GM12878 (cell line): ENCODE data around the gene NDUFV2. TPM values are rescaled to one million over a fixed set of nuclear protein-coding genes. Genes with fewer than 3 reads are reported as not detected.

Experiments
- ATF3 ChIP-seq: IDR thresholded peaks from 2 replicates; pipeline ENCODE4 v1.6.1; 2011; ENCODE audit warnings: low read depth, mild to moderate bottlenecking, low read length, moderate library complexity, borderline replicate concordance; ENCODE audit errors: extremely low read depth
- ATF7 ChIP-seq: fragments of 450-650 bp; IDR thresholded peaks from 2 replicates; pipeline ENCODE4 v1.6.1; 2016; ENCODE audit warnings: low read depth, mild to moderate bottlenecking
- CEBPB ChIP-seq, 2 experiments: fragments of 150-350 bp in 1 of 2; IDR thresholded peaks; 2 replicates each; pipeline ENCODE4 v1.6.1; 2012 to 2014; ENCODE audit warnings: low read depth in 2 of 2, low read length in 2 of 2, borderline replicate concordance in 1 of 2, inconsistent platforms in 1 of 2
- CHD1 ChIP-seq: IDR thresholded peaks from 2 replicates; pipeline ENCODE4 v1.6.1; 2012; ENCODE audit warnings: low read depth, low read length, improper control_type of control experiment
- ESRRA ChIP-seq: IDR thresholded peaks from 2 replicates; pipeline ENCODE4 v1.6.1; 2012; ENCODE audit warnings: mild to moderate bottlenecking, low read length, improper control_type of control experiment
- ETV6 ChIP-seq, 2 experiments: fragments of 450-650 bp in 1 of 2; IDR thresholded peaks in 1 of 2; conservative IDR thresholded peaks in 1 of 2; 2 replicates each; pipeline ENCODE4 v1.6.1; 2014; ENCODE audit warnings: antibody characterized with exemption in 1 of 2, borderline replicate concordance in 1 of 2, low read depth in 1 of 2, mild to moderate bottlenecking in 1 of 2, moderate library complexity in 1 of 2
- EZH2 ChIP-seq: IDR thresholded peaks from 2 replicates; pipeline ENCODE4 v1.6.1; 2012; ENCODE audit warnings: low read depth, mild to moderate bottlenecking, control low read depth, inconsistent platforms, low read length, borderline replicate concordance; ENCODE audit not compliant: control insufficient read depth
- FOXK2 ChIP-seq: fragments of 450-650 bp; IDR thresholded peaks from 2 replicates; pipeline ENCODE4 v1.6.1; 2017; ENCODE audit warnings: mild to moderate bottlenecking, moderate library complexity
- HDAC2 ChIP-seq: fragments of 200-600 bp; sonication (generic); IDR thresholded peaks from 2 replicates; pipeline ENCODE4 v1.6.1; 2017
- IKZF2 ChIP-seq, 2 experiments: fragments of 450-650 bp; IDR thresholded peaks; 2 replicates each; pipeline ENCODE4 v1.6.1; 2017; ENCODE audit warnings: mild to moderate bottlenecking in 2 of 2, moderate library complexity in 2 of 2
- KLF5 ChIP-seq: fragments of 450-650 bp; IDR thresholded peaks from 2 replicates; pipeline ENCODE4 v1.6.1; 2014; ENCODE audit warnings: mild to moderate bottlenecking; ENCODE audit not compliant: partially characterized antibody
- PAX5 ChIP-seq: IDR thresholded peaks from 2 replicates; pipeline ENCODE4 v1.6.1; 2011; ENCODE audit warnings: low read depth, low read length, borderline replicate concordance
- POLR2AphosphoS2 ChIP-seq: IDR thresholded peaks from 2 replicates; pipeline ENCODE4 v1.6.1; 2011; ENCODE audit warnings: low read depth, mild to moderate bottlenecking, low read length, improper control_type of control experiment, moderate library complexity
- PRDM15 ChIP-seq: fragments of 450-650 bp; formaldehyde crosslinking; IDR thresholded peaks from 2 replicates; pipeline ENCODE4 v1.4.0; 2020; ENCODE audit warnings: mild to moderate bottlenecking, moderate library complexity
- RBBP5 ChIP-seq: fragments of 200-600 bp; sonication (generic); conservative IDR thresholded peaks from 2 replicates; pipeline ENCODE4 v1.6.1; 2016
- RELB ChIP-seq: fragments of 450-650 bp; IDR thresholded peaks from 2 replicates; pipeline ENCODE4 v1.6.1; 2017; ENCODE audit warnings: low read depth, mild to moderate bottlenecking, moderate library complexity
- REST ChIP-seq: IDR thresholded peaks from 2 replicates; pipeline ENCODE4 v1.6.1; 2012; ENCODE audit warnings: mild to moderate bottlenecking, low read depth, low read length
- SIX5 ChIP-seq: IDR thresholded peaks from 2 replicates; pipeline ENCODE4 v1.6.1; 2011; ENCODE audit warnings: mild to moderate bottlenecking, low read depth, low read length, moderate library complexity; ENCODE audit not compliant: severe bottlenecking
- SREBF2 ChIP-seq: IDR thresholded peaks from 2 replicates; pipeline ENCODE4 v1.6.1; 2012; ENCODE audit warnings: mild to moderate bottlenecking, low read length
- STAT3 ChIP-seq: IDR thresholded peaks from 2 replicates; pipeline ENCODE4 v1.6.1; 2011; ENCODE audit warnings: low read depth, low read length, improper control_type of control experiment
- TARDBP ChIP-seq: IDR thresholded peaks from 2 replicates; pipeline ENCODE4 v1.6.1; 2016; ENCODE audit warnings: borderline replicate concordance
- YBX1 ChIP-seq: fragments of 450-650 bp; IDR thresholded peaks from 2 replicates; pipeline ENCODE4 v1.6.1; 2016; ENCODE audit warnings: antibody characterized with exemption
- ZNF384 ChIP-seq: IDR thresholded peaks from 2 replicates; pipeline ENCODE4 v1.6.1; 2012; ENCODE audit warnings: low read depth, mild to moderate bottlenecking, low read length, improper control_type of control experiment, borderline replicate concordance
- polyA plus RNA-seq, 11 experiments: library from polyadenylated mRNA; depleted of rRNA in 4 of 11; unstranded in 6 of 11; stranded (reverse) in 5 of 11; fragments of >200 nt; fragmentation: Nextera tagmentation in 4 of 11; fragmentation: Illumina TruSeq in 1 of 11; extraction: Ambion mirVana in 4 of 11; extraction: Trizol in 1 of 11; gene quantifications; 1 replicate in 1 of 11; 2 replicates in 10 of 11; pipeline versions ENCODE4 v1.2.1 to v1.2.3, GENCODE V29; 2011 to 2016; ENCODE audit warnings: inconsistent platforms in 2 of 11, missing spikeins in 2 of 11, low read depth in 1 of 11
- total RNA-seq, 4 experiments: library from RNA; depleted of rRNA in 3 of 4; stranded (reverse); fragments of >200 nt in 3 of 4; fragmentation: Illumina TruSeq in 1 of 4; extraction: Trizol in 1 of 4; gene quantifications; 2 replicates each; pipeline versions ENCODE4 v1.2.1 to v1.2.3, GENCODE V29; 2013 to 2021

Gene NDUFV2
- total and polyA plus RNA-seq, 10 of the 15 experiments (the other 5 are each of a cell fraction or from before 2014, with no cell fraction given), result 236 to 590 (median 321) TPM

- TF ChIP-seq SREBF2 (no peak), CEBPB (IDR thresholded peaks at IDR 0.05; ENCODE audit: borderline replicate concordance in 1 of 2, low read depth in 2 of 2, low read length in 2 of 2) (peak in 1 of 2 experiments; percentile 87; a peak in 1 of 4 replicates), EZH2 (no peak), ATF7 (peak; percentile 87), PRDM15 (CRISPR knock-in tag) (no peak), ESRRA (no peak), IKZF2 (IDR thresholded peaks at IDR 0.05) (peak; percentile 90 to 92), STAT3 (no peak), SIX5 (no peak), FOXK2 (no peak; the same call in 1 of the 2 replicates), RBBP5 (no peak), YBX1 (no peak), ZNF384 (no peak), REST (no peak), RELB (peak; percentile 88), CHD1 (no peak), ETV6 (conservative IDR thresholded peaks at IDR 0.05 in 1 of 2, IDR thresholded peaks at IDR 0.05 in 1 of 2; ENCODE audit: borderline replicate concordance in 1 of 2, low read depth in 1 of 2) (peak in 1 of 2 experiments; percentile 89; a peak in 2 of 4 replicates), ATF3 (no peak), TARDBP (no peak), KLF5 (no peak), PAX5 (peak; percentile 72; the same call in 1 of the 2 replicates), HDAC2 (no peak), POLR2AphosphoS2 (no peak)
These were observed 35.6 kb upstream of the NDUFV2 start (continued) for GRCh38 chr18:9066817-9067306.
